WTC11 (cell line): ENCODE measurements around the gene PPP6C. TPM values are rescaled to one million over a fixed set of nuclear protein-coding genes. Genes with fewer than 3 reads are reported as not detected.

Source experiments
- ATAC-seq: fragments of 200-7000 bp; cut with Tn5 transposase; 2 replicates; pipeline ENCODE4 v1.10.0; 2021; ENCODE audit warnings: mild to moderate bottlenecking, moderate library complexity
- CTCF ChIA-PET: fragments of 300-600 bp; sonication (Branson Sonifier 250); formaldehyde crosslinking; loops from one replicate; lab custom pipeline; 2021; ENCODE audit warnings: antibody characterized with exemption; lab: Charles Lee
- POLR2A ChIA-PET: fragments of 350-600 bp; sonication (Branson Sonifier 250); formaldehyde crosslinking; loops from one replicate; lab custom pipeline; 2021; ENCODE audit warnings: antibody characterized with exemption; lab: Charles Lee
- DNase-seq: peaks from one replicate; pipeline ENCODE4 v3.0.0; 2021; ENCODE audit warnings: low spot score
- H3K27ac Mint-ChIP-seq: 2 replicates; pipeline ENCODE4 v1.8.0; 2021; ENCODE audit warnings: mixed read lengths
- H3K27me3 Mint-ChIP-seq: 2 replicates; pipeline ENCODE4 v1.8.0; 2021; ENCODE audit warnings: low read depth, mild to moderate bottlenecking, moderate library complexity, mixed read lengths
- H3K36me3 Mint-ChIP-seq: 2 replicates; pipeline ENCODE4 v1.8.0; 2021; ENCODE audit warnings: mixed read lengths
- H3K4me1 Mint-ChIP-seq: 2 replicates; pipeline ENCODE4 v1.8.0; 2022; ENCODE audit warnings: mixed read lengths
- H3K4me3 Mint-ChIP-seq: 2 replicates; pipeline ENCODE4 v1.8.0; 2021; ENCODE audit warnings: mild to moderate bottlenecking, moderate library complexity, mixed read lengths
- H3K9me3 Mint-ChIP-seq: 2 replicates; pipeline ENCODE4 v1.8.0; 2021; ENCODE audit warnings: mixed read lengths
- AR ChIP-seq: fragments of 250-450 bp; sonication (Bioruptor Pico); IDR thresholded peaks from 2 replicates; pipeline ENCODE4 v1.9.0; 2021; ENCODE audit warnings: mild to moderate bottlenecking
- ATF1 ChIP-seq: sonication (generic); formaldehyde crosslinking; IDR thresholded peaks from 2 replicates; pipeline ENCODE4 v1.8.1; 2023; ENCODE audit warnings: mild to moderate bottlenecking, moderate library complexity, missing genetic modification reagents
- ATF2 ChIP-seq: sonication (generic); formaldehyde crosslinking; IDR thresholded peaks from 2 replicates; pipeline ENCODE4 v1.8.1; 2022; ENCODE audit warnings: low read depth, missing genetic modification reagents, borderline replicate concordance
- ATF3 ChIP-seq: sonication (generic); formaldehyde crosslinking; conservative IDR thresholded peaks from 2 replicates; pipeline ENCODE4 v1.8.1; 2022; ENCODE audit warnings: mild to moderate bottlenecking, missing genetic modification reagents
- ERG ChIP-seq: fragments of 250-450 bp; sonication (Bioruptor Pico); IDR thresholded peaks from 2 replicates; pipeline ENCODE4 v1.8.0; 2021; ENCODE audit warnings: mild to moderate bottlenecking
- FOXK1 ChIP-seq: sonication (generic); formaldehyde crosslinking; IDR thresholded peaks from 2 replicates; pipeline ENCODE4 v1.8.0; 2022; ENCODE audit warnings: mild to moderate bottlenecking, moderate library complexity, missing genetic modification reagents
- FOXP1 ChIP-seq: sonication (generic); formaldehyde crosslinking; IDR thresholded peaks from 2 replicates; pipeline ENCODE4 v1.8.0; 2022; ENCODE audit warnings: missing genetic modification reagents, mild to moderate bottlenecking, moderate library complexity, borderline replicate concordance
- FOXP4 ChIP-seq: sonication (generic); formaldehyde crosslinking; IDR thresholded peaks from 2 replicates; pipeline ENCODE4 v1.8.0; 2022; ENCODE audit warnings: mild to moderate bottlenecking, missing genetic modification reagents
- GABPB1 ChIP-seq: sonication (generic); formaldehyde crosslinking; IDR thresholded peaks from 2 replicates; pipeline ENCODE4 v1.8.1; 2023; ENCODE audit warnings: mild to moderate bottlenecking, missing genetic modification reagents
- IRF1 ChIP-seq: sonication (generic); formaldehyde crosslinking; IDR thresholded peaks from 2 replicates; pipeline ENCODE4 v1.8.0; 2023; ENCODE audit warnings: missing genetic modification reagents
- MAX ChIP-seq: sonication (generic); formaldehyde crosslinking; IDR thresholded peaks from 2 replicates; pipeline ENCODE4 v1.8.0; 2022; ENCODE audit warnings: mild to moderate bottlenecking, missing genetic modification reagents
- MXD4 ChIP-seq: fragments of 250-450 bp; sonication (Bioruptor Pico); IDR thresholded peaks from 2 replicates; pipeline ENCODE4 v1.8.0; 2021; ENCODE audit warnings: mild to moderate bottlenecking, moderate library complexity, borderline replicate concordance
- SMAD4 ChIP-seq: sonication (generic); formaldehyde crosslinking; IDR thresholded peaks from 2 replicates; pipeline ENCODE4 v1.8.0; 2022; ENCODE audit warnings: mild to moderate bottlenecking, missing genetic modification reagents
- SP1 ChIP-seq: sonication (generic); formaldehyde crosslinking; conservative IDR thresholded peaks from 2 replicates; pipeline ENCODE4 v1.8.1; 2022; ENCODE audit warnings: missing genetic modification reagents
- TEAD4 ChIP-seq: sonication (generic); formaldehyde crosslinking; IDR thresholded peaks from 2 replicates; pipeline ENCODE4 v1.8.0; 2022; ENCODE audit warnings: mild to moderate bottlenecking, missing genetic modification reagents
- ZNF281 ChIP-seq: sonication (generic); formaldehyde crosslinking; IDR thresholded peaks from 2 replicates; pipeline ENCODE4 v1.8.0; 2023; ENCODE audit warnings: mild to moderate bottlenecking, missing genetic modification reagents
- ZNF317 ChIP-seq: sonication (generic); formaldehyde crosslinking; IDR thresholded peaks from 2 replicates; pipeline ENCODE4 v1.8.1; 2023; ENCODE audit warnings: low read depth, mild to moderate bottlenecking, moderate library complexity, missing genetic modification reagents, borderline replicate concordance
- ZNF416 ChIP-seq: fragments of 250-450 bp; sonication (Bioruptor Pico); IDR thresholded peaks from 2 replicates; pipeline ENCODE4 v1.9.0; 2021; ENCODE audit warnings: mild to moderate bottlenecking, inconsistent platforms
- ZNF423 ChIP-seq: fragments of 250-450 bp; sonication (Bioruptor Pico); IDR thresholded peaks from 2 replicates; pipeline ENCODE4 v2.1.2; 2022; ENCODE audit warnings: mild to moderate bottlenecking, moderate library complexity
- ZNF671 ChIP-seq: fragments of 250-450 bp; sonication (Bioruptor Pico); IDR thresholded peaks from 2 replicates; pipeline ENCODE4 v1.8.0; 2021; ENCODE audit warnings: mild to moderate bottlenecking
- total RNA-seq: library from RNA; stranded (reverse); gene quantifications from 3 replicates; pipeline ENCODE4 v1.2.3, GENCODE V29; 2021

Gene PPP6C
- total RNA-seq, 1 experiment from 2014 or later, result 40.9 TPM

- POLR2A ChIA-PET, result interaction anchor here (0.6 kb wide), 1 partner anchor 94 kb away, joined by 3 read pairs; no protein-coding TSS in a partner anchor
- ATAC-seq, result no peak
Observed at GRCh38 chr9:125133403-125134329, 55.9 kb downstream of the PPP6C start.

More at GRCh38 chr9:125133403-125134329, 55.9 kb downstream of the PPP6C start:
- H3K27ac Mint-ChIP-seq, result no peak overlapping the region; the same call in 1 of the 2 replicates
- H3K9me3 Mint-ChIP-seq, result no peaks in the 10 kb centered on the region
- no peak for DNase-seq
- H3K36me3 Mint-ChIP-seq, result peaks cover 5% of the 10 kb centered on the region; the same call in 1 of the 2 replicates
- no peaks in the 10 kb centered on the region for H3K27me3 Mint-ChIP-seq
- H3K4me3 Mint-ChIP-seq, result no peak overlapping the region
- no peaks in the 10 kb centered on the region for H3K4me1 Mint-ChIP-seq
- TF ChIP-seq TEAD4 (CRISPR knock-in tag), result no peak
- TF ChIP-seq AR (CRISPR knock-in tag), result no peak
- TF ChIP-seq SP1, result no peak
- TF ChIP-seq ATF3 (CRISPR knock-in tag), result no peak
- TF ChIP-seq FOXP1 (CRISPR knock-in tag), result no peak
- TF ChIP-seq ATF1 (CRISPR knock-in tag), result no peak
- no peak for TF ChIP-seq IRF1 (CRISPR knock-in tag)
- no peak for TF ChIP-seq FOXP4 (CRISPR knock-in tag)
- no peak for TF ChIP-seq ZNF281 (CRISPR knock-in tag)
- no peak for TF ChIP-seq ATF2 (CRISPR knock-in tag)
- TF ChIP-seq ZNF416, result no peak
- TF ChIP-seq SMAD4, result no peak
- no peak for TF ChIP-seq MXD4
- no peak for TF ChIP-seq MAX (CRISPR knock-in tag)
- TF ChIP-seq FOXK1 (CRISPR knock-in tag), result no peak
- TF ChIP-seq ZNF423 (CRISPR knock-in tag), result no peak
- TF ChIP-seq GABPB1 (CRISPR knock-in tag), result no peak
- no peak for TF ChIP-seq ZNF671 (CRISPR knock-in tag)
- TF ChIP-seq ERG (CRISPR knock-in tag), result no peak
- TF ChIP-seq ZNF317 (CRISPR knock-in tag), result no peak
- CTCF ChIA-PET, result interaction anchor here (1.2 kb wide), 1 partner anchor 14 kb away, joined by 3 read pairs; no protein-coding TSS in a partner anchor
